ENCODE measurements around the gene NMBR. TPM values are rescaled to one million over a fixed set of nuclear protein-coding genes. Genes with fewer than 3 reads are reported as not detected.

Gene NMBR
- total and polyA plus RNA-seq, 4 experiments from 2014 or later: not detected

DNA sequence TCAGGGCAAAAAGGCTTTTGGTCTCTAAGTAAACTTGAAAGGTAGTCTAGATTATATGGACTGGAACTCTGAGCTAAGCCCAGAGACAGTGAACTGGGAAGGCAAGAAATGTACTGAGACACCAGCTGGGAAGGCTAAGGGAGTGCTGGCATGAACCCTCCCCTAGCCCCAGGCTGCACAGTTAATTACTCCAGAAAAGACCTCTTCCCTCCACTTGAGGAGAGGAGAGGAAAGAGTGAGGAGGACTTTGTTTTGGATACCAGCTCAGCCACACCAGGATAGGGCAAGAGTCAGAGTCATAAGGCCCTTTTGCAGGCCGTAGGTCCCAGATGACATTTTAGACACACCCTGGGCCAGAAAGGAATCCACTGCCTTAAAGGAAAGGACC is 98.3 kb downstream of the NMBR start:
- no peaks in the 10 kb centered on the region for H3K27me3 ChIP-seq (ENCODE audit: insufficient read depth, low read length)
- Mint-ChIP-seq H3K27ac (no peak overlapping the region), H3K4me3 (no peak overlapping the region), H3K27me3 (peaks cover 4 to 6% of the 10 kb centered on the region in 2 donors), H3K4me1 (no peaks in the 10 kb centered on the region), H3K9me3 (peaks cover 5 to 33% (median 25%) of the 10 kb centered on the region in 8 donors), H3K36me3 (peaks cover 0 to 4% of the 10 kb centered on the region in 2 donors)
- no peaks in the 10 kb centered on the region for H3K4me1 ChIP-seq (ENCODE audit: insufficient read depth, low read length)
- no peaks in the 10 kb centered on the region for H3K36me3 ChIP-seq (ENCODE audit: insufficient read depth, low read length)
- H3K4me3 ChIP-seq (ENCODE audit: low read length in 2 of 2): no peak overlapping the region
- no peak overlapping the region for H3K27ac ChIP-seq (ENCODE audit: low read depth, low read length)
- ChIA-PET POLR2A (ENCODE audit: partially characterized antibody) (no interaction called here), CTCF (ENCODE audit: partially characterized antibody) (no interaction called here)
- intact Hi-C loops (cut with micrococcal nuclease): no loop called here
- H3K9me3 ChIP-seq (ENCODE audit: control insufficient read depth in 1 of 2, low read length in 2 of 2): no peaks in the 10 kb centered on the region
- DNase-seq: no peak

DNA sequence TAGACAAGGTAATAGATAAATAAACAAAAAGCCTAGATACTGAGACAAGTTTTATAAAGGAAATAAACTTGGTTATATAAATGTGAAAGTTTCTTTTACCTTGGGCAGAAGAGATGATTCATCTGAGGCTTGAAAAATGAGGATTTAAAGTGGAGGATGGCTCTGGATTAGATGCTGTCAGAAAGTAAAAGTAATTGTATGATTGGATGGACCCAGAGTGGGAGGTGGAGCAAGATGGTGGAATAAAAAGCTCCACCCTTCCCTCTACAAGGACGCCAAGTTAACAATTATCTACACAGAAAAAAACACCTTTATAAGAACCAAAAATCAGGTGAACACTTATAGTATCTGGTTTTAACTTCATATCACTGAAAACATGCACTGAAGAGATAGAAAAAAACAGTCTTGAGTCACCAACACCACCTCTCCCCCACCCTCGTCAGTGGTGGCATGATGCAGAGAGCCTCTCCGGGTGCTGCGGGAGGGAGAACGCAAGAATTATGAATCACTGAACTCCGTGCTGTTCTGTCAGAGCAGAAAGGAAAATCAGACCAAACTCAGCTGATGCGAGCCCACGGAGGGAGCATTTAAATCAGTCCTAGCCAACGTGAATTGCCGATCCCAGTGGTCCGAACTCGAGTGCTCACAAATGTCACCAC is 98.9 kb downstream of the NMBR start:
- no peak overlapping the region for H3K4me3 ChIP-seq (ENCODE audit: low read length in 2 of 2)
- no peaks in the 10 kb centered on the region for H3K27me3 ChIP-seq (ENCODE audit: insufficient read depth, low read length)
- no peaks in the 10 kb centered on the region for H3K9me3 ChIP-seq (ENCODE audit: control insufficient read depth in 1 of 2, low read length in 2 of 2)
- Mint-ChIP-seq H3K27ac (no peak overlapping the region), H3K4me3 (no peak overlapping the region), H3K9me3 (peaks cover 5 to 33% (median 25%) of the 10 kb centered on the region in 8 donors), H3K27me3 (peaks cover 5 to 6% of the 10 kb centered on the region in 2 donors), H3K36me3 (peaks cover 0 to 4% of the 10 kb centered on the region in 2 donors), H3K4me1 (no peaks in the 10 kb centered on the region)
- H3K36me3 ChIP-seq (ENCODE audit: insufficient read depth, low read length): no peaks in the 10 kb centered on the region
- no peak overlapping the region for H3K27ac ChIP-seq (ENCODE audit: low read depth, low read length)
- CTCF ChIA-PET (ENCODE audit: partially characterized antibody): interaction anchor here (1.4 kb wide), 1 partner anchor 61 kb away, joined by 3 read pairs; no protein-coding TSS in a partner anchor
- no peaks in the 10 kb centered on the region for H3K4me1 ChIP-seq (ENCODE audit: insufficient read depth, low read length)
- POLR2A ChIA-PET (ENCODE audit: partially characterized antibody): no interaction called here
- DNase-seq: no peak
- intact Hi-C loops (cut with micrococcal nuclease): no loop called here

DNA sequence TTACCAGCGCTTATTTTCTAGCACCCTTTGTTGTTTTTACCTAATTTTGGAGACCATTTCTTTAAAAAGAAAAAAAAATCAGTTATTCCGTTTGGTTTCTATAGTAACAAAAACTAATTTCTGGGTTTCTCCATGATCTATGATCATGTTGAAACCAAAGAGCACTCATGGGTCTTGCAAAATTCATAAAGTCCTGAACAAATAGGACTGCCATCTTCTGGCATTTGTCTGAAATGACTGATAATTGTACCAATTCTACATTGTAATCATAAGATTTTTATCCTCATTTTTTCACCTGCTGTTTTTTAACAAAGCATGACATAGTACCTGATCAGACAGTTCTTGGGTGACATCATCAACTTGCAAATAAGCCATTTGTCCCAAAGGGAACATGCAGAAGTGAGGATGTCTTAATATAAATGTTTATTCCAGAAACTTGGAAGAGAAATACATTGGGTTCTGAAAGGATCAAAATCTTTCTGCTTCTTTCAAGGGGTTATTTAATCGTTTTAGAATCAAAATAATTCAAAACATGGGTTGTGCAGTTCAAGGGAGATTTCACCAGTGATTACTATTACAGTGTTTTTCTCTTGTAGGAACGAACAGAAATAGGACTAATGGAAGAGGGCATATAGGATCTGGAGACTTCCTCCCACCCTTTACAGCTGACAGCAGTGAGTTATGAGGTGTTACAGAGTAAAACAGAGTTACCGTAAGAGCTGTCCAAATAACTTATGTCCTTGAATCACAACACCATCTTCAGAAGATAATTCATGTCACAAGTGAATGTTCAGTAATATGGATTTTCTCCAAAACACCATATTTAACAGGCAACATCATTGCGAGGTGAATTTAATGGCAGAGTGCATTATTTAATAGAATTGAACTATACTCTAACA is 101.3 kb downstream of the NMBR start:
- no peak overlapping the region for H3K4me3 Mint-ChIP-seq
- no peak for DNase-seq
- H3K4me1 Mint-ChIP-seq: no peaks in the 10 kb centered on the region
- H3K36me3 Mint-ChIP-seq: no peaks in the 10 kb centered on the region
- peaks cover 2 to 12% (median 10%) of the 10 kb centered on the region in 8 donors for H3K9me3 Mint-ChIP-seq
- Histone ChIP-seq H3K9me3 (ENCODE audit: control insufficient read depth in 1 of 2, low read length in 2 of 2) (no peaks in the 10 kb centered on the region), H3K27ac (ENCODE audit: low read depth, low read length) (no peak overlapping the region), H3K4me3 (ENCODE audit: low read length in 2 of 2) (no peak overlapping the region), H3K36me3 (ENCODE audit: insufficient read depth, low read length) (no peaks in the 10 kb centered on the region), H3K27me3 (ENCODE audit: insufficient read depth, low read length) (no peaks in the 10 kb centered on the region), H3K4me1 (ENCODE audit: insufficient read depth, low read length) (no peaks in the 10 kb centered on the region)
- intact Hi-C loops (cut with micrococcal nuclease): loop anchor here (1.0 kb wide), 1 partner anchor 367 kb away; no protein-coding TSS in a partner anchor
- ChIA-PET CTCF (ENCODE audit: partially characterized antibody) (no interaction called here), POLR2A (ENCODE audit: partially characterized antibody) (no interaction called here)
- H3K27ac Mint-ChIP-seq: no peak overlapping the region
- peaks cover 4 to 7% of the 10 kb centered on the region in 2 donors for H3K27me3 Mint-ChIP-seq

DNA sequence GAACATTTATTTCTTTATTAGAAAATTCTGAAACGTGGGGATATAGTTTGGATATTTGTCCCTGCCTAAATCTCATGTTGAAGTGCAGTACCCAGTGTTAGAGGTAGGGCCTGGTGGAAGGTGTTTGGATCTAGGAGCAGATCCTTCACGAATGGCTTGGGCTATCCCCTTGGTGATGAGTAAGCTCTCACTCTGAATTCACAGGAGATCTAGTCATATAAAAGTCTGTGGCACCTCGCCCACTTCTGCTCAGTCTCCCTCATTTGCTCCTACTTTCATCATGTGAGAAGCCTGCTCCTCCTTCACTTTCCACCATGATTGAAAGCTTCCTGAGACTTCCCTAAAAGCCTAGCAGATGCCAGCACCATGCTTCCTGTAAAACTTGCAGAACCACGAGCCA is 111.0 kb downstream of the NMBR start:
- Mint-ChIP-seq H3K27ac (no peak overlapping the region), H3K36me3 (no peaks in the 10 kb centered on the region), H3K4me3 (no peak overlapping the region), H3K4me1 (no peaks in the 10 kb centered on the region), H3K27me3 (peaks cover 0 to 2% of the 10 kb centered on the region in 2 donors), H3K9me3 (no peaks in the 10 kb centered on the region)
- Histone ChIP-seq H3K36me3 (ENCODE audit: insufficient read depth, low read length) (no peaks in the 10 kb centered on the region), H3K27me3 (ENCODE audit: insufficient read depth, low read length) (no peaks in the 10 kb centered on the region), H3K4me3 (ENCODE audit: low read length in 2 of 2) (no peak overlapping the region), H3K4me1 (ENCODE audit: insufficient read depth, low read length) (no peaks in the 10 kb centered on the region), H3K9me3 (ENCODE audit: control insufficient read depth in 1 of 2, low read length in 2 of 2) (no peaks in the 10 kb centered on the region), H3K27ac (ENCODE audit: low read depth, low read length) (no peak overlapping the region)
- CTCF ChIA-PET (ENCODE audit: partially characterized antibody): no interaction called here
- no peak for DNase-seq
- POLR2A ChIA-PET (ENCODE audit: partially characterized antibody): no interaction called here
- intact Hi-C loops (cut with micrococcal nuclease): no loop called here

DNA sequence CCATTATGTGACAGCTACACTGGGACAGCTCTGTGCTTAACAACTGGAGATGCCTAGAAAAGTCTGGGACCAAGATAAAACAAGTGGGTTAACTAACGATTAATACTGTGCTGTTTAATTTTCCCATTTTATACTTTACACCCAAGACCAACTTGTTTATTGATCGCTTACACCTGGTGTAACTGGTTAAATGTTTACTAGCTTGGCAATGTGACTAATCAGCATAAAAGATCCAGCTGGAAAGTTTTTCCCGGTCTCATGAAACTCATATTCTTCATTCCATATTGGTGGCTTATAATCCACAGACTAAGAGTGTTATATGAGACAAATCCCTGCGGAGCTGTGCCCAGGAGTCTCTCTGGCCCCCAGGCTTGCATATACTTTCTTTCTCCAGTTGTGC is 115.9 kb downstream of the NMBR start:
- Mint-ChIP-seq H3K27ac (no peak overlapping the region), H3K4me3 (no peak overlapping the region), H3K9me3 (peaks cover 0 to 11% (median 4%) of the 10 kb centered on the region in 8 donors), H3K4me1 (no peaks in the 10 kb centered on the region), H3K36me3 (no peaks in the 10 kb centered on the region), H3K27me3 (no peaks in the 10 kb centered on the region)
- Histone ChIP-seq H3K27ac (ENCODE audit: low read depth, low read length) (no peak overlapping the region), H3K9me3 (ENCODE audit: control insufficient read depth in 1 of 2, low read length in 2 of 2) (no peaks in the 10 kb centered on the region), H3K27me3 (ENCODE audit: insufficient read depth, low read length) (no peaks in the 10 kb centered on the region), H3K36me3 (ENCODE audit: insufficient read depth, low read length) (no peaks in the 10 kb centered on the region), H3K4me3 (ENCODE audit: low read length in 2 of 2) (no peak overlapping the region), H3K4me1 (ENCODE audit: insufficient read depth, low read length) (no peaks in the 10 kb centered on the region)
- ChIA-PET POLR2A (ENCODE audit: partially characterized antibody) (no interaction called here), CTCF (ENCODE audit: partially characterized antibody) (no interaction called here)
- DNase-seq: no peak
- intact Hi-C loops (cut with micrococcal nuclease): no loop called here

DNA sequence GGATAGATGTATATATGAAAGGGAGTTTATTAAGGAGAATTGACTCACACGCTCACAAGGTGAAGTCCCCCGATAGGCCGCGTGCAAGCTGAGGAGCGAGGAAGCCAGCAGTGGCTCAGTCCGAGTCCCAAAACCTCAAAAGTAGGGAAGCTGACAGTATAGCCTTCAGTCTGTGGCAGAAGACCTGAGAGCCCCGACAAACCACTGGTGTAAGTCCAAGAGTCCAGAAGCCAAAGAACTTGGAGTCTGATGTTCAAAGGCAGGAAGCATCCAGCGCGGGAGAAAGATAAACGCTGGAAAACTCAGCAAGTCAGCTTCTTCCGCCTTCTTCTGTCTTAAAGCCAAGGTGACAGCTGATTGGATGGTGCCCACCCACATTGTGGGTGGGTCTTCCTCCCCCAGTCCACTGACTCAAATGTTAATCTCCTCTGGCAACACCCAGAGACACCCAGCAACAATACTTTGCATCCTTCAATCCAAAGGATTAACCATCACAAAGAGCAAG is 116.8 kb downstream of the NMBR start:
- POLR2A ChIA-PET (ENCODE audit: partially characterized antibody): no interaction called here
- peaks cover 0 to 3% of the 10 kb centered on the region in 2 donors for H3K27me3 Mint-ChIP-seq
- no peak overlapping the region for H3K4me3 ChIP-seq (ENCODE audit: low read length in 2 of 2)

DNA sequence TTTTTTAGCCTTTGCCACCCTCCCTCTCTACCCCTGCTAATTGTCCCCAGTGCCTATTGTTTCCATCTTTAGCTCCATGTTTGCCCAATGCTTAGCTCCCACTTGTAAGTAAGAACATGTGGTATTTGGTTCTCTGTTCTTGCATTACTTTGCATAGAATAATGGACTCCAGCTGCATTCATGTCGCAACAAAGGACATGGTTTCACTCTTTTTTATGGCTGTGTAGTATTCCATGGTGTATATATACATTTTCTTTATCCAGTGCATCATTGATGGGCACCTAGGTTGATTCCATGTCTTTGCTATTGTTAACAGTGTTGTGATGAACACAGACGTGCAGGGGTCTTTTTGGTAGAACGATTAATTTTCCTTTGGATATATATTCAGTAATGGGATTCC is 118.4 kb downstream of the NMBR start:
- no peak overlapping the region for H3K27ac Mint-ChIP-seq
- no peak overlapping the region for H3K4me3 Mint-ChIP-seq
- Histone ChIP-seq H3K4me3 (ENCODE audit: low read length in 2 of 2) (no peak overlapping the region), H3K27ac (ENCODE audit: low read depth, low read length) (no peak overlapping the region), H3K4me1 (ENCODE audit: insufficient read depth, low read length) (no peaks in the 10 kb centered on the region), H3K9me3 (ENCODE audit: control insufficient read depth in 1 of 2, low read length in 2 of 2) (no peaks in the 10 kb centered on the region), H3K27me3 (ENCODE audit: insufficient read depth, low read length) (no peaks in the 10 kb centered on the region), H3K36me3 (ENCODE audit: insufficient read depth, low read length) (no peaks in the 10 kb centered on the region)
- CTCF ChIA-PET (ENCODE audit: partially characterized antibody): no interaction called here
- no peaks in the 10 kb centered on the region for H3K4me1 Mint-ChIP-seq
- H3K36me3 Mint-ChIP-seq: no peaks in the 10 kb centered on the region
- peaks cover 0 to 4% of the 10 kb centered on the region in 2 donors for H3K27me3 Mint-ChIP-seq
- no peak for DNase-seq
- intact Hi-C loops (cut with micrococcal nuclease): no loop called here
- peaks cover 0 to 11% (median 4%) of the 10 kb centered on the region in 8 donors for H3K9me3 Mint-ChIP-seq
- POLR2A ChIA-PET (ENCODE audit: partially characterized antibody): no interaction called here

More for the DNA sequence above, 116.8 kb downstream of the NMBR start:
- Histone ChIP-seq H3K9me3 (ENCODE audit: control insufficient read depth in 1 of 2, low read length in 2 of 2) (no peaks in the 10 kb centered on the region), H3K27me3 (ENCODE audit: insufficient read depth, low read length) (no peaks in the 10 kb centered on the region), H3K27ac (ENCODE audit: low read depth, low read length) (no peak overlapping the region), H3K36me3 (ENCODE audit: insufficient read depth, low read length) (no peaks in the 10 kb centered on the region), H3K4me1 (ENCODE audit: insufficient read depth, low read length) (no peaks in the 10 kb centered on the region)
- Mint-ChIP-seq H3K36me3 (no peaks in the 10 kb centered on the region), H3K9me3 (peaks cover 0 to 11% (median 4%) of the 10 kb centered on the region in 8 donors), H3K4me3 (no peak overlapping the region), H3K27ac (no peak overlapping the region), H3K4me1 (no peaks in the 10 kb centered on the region)
- no peak for DNase-seq
- intact Hi-C loops (cut with micrococcal nuclease): no loop called here
- CTCF ChIA-PET (ENCODE audit: partially characterized antibody): no interaction called here
